GM12878 (cell line): ENCODE results near the gene TMC5.

Source experiments
- MEF2B ChIP-seq: fragments of 450-650 bp; IDR thresholded peaks from 2 replicates; pipeline ENCODE4 v1.6.1; 2018; ENCODE audit warnings: mild to moderate bottlenecking, moderate library complexity; ENCODE audit not compliant: partially characterized antibody, poor library complexity, severe bottlenecking
- MYC ChIP-seq: IDR thresholded peaks from 2 replicates; pipeline ENCODE4 v1.6.1; 2011; ENCODE audit warnings: mild to moderate bottlenecking, low read length, moderate library complexity, inconsistent platforms; ENCODE audit not compliant: insufficient read depth, insufficient replicate concordance, insufficient read length, severe bottlenecking
- POLR2A ChIP-seq: IDR thresholded peaks from 2 replicates; pipeline ENCODE4 v1.6.1; 2011; ENCODE audit warnings: low read depth, mild to moderate bottlenecking, low read length
- SRF ChIP-seq, 2 experiments: IDR thresholded peaks; 2 replicates each; pipeline ENCODE4 v1.6.1; 2011; ENCODE audit warnings: low read depth in 2 of 2, low read length in 2 of 2, mild to moderate bottlenecking in 1 of 2, moderate library complexity in 1 of 2
- STAT1 ChIP-seq: fragments of 450-650 bp; conservative IDR thresholded peaks from 2 replicates; pipeline ENCODE4 v1.6.1; 2014; ENCODE audit warnings: antibody characterized with exemption, mild to moderate bottlenecking
- ZNF274 ChIP-seq: IDR thresholded peaks from one replicate; pipeline ENCODE4 v1.8.0; 2011; ENCODE audit not compliant: insufficient read length, insufficient read depth
- TF ChIP-seq, protein P1 (sequence below): IDR thresholded peaks from 2 replicates; pipeline ENCODE4 v1.6.1; 2012; ENCODE audit warnings: low read depth, low read length, improper control_type of control experiment
- TF ChIP-seq, protein P2 (sequence below), 3 experiments: IDR thresholded peaks in 2 of 3; conservative IDR thresholded peaks in 1 of 3; 2 replicates each; pipeline ENCODE4 v1.5.1; 2011; ENCODE audit warnings: low read depth in 3 of 3, low read length in 3 of 3, mild to moderate bottlenecking in 3 of 3, control low read depth in 2 of 3, moderate library complexity in 2 of 3, inconsistent platforms in 1 of 3, mixed read lengths in 1 of 3; ENCODE audit not compliant: control insufficient read depth in 2 of 3, insufficient read depth in 1 of 3; ENCODE audit errors: extremely low read depth in 1 of 3

DNA sequence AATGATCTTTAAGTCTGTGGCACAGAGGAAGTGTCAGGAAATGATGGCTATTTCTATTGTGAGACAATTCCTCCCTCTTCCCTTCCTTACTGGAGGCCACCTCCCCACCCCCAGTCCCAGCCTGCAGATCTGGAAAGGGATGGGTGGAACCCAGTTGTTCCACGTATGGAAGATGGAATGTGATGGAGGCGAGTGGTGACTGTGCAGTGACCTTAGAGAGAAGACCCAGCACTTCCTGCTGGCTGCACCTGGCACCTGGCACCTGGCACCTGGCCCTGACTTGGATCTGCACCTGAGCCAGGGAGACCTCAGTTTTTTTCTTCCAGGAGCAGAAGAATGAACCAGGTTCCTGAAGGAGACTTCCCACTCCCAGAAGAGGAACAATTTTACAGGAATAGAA is 33.0 kb upstream of the TMC5 start:
- no peak for TF ChIP-seq ZNF274
- TF ChIP-seq, protein P1, sequence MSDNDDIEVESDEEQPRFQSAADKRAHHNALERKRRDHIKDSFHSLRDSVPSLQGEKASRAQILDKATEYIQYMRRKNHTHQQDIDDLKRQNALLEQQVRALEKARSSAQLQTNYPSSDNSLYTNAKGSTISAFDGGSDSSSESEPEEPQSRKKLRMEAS, result no peak
- TF ChIP-seq MEF2B, result no peak
- TF ChIP-seq, protein P2, sequence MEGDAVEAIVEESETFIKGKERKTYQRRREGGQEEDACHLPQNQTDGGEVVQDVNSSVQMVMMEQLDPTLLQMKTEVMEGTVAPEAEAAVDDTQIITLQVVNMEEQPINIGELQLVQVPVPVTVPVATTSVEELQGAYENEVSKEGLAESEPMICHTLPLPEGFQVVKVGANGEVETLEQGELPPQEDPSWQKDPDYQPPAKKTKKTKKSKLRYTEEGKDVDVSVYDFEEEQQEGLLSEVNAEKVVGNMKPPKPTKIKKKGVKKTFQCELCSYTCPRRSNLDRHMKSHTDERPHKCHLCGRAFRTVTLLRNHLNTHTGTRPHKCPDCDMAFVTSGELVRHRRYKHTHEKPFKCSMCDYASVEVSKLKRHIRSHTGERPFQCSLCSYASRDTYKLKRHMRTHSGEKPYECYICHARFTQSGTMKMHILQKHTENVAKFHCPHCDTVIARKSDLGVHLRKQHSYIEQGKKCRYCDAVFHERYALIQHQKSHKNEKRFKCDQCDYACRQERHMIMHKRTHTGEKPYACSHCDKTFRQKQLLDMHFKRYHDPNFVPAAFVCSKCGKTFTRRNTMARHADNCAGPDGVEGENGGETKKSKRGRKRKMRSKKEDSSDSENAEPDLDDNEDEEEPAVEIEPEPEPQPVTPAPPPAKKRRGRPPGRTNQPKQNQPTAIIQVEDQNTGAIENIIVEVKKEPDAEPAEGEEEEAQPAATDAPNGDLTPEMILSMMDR (IDR thresholded peaks at IDR 0.05 in 2 of 3, conservative IDR thresholded peaks at IDR 0.05 in 1 of 3; ENCODE audit: control insufficient read depth in 2 of 3, extremely low read depth in 1 of 3, insufficient read depth in 1 of 3, low read depth in 3 of 3, low read length in 3 of 3), result no peak
- TF ChIP-seq POLR2A, result no peak
- no peak for TF ChIP-seq STAT1
- no peak for TF ChIP-seq MYC
- TF ChIP-seq SRF (IDR thresholded peaks at IDR 0.05; ENCODE audit: low read depth in 2 of 2, low read length in 2 of 2), result no peak
